Breast epithelium (tissue), 4 donors: ENCODE measurements around the gene SYK. TPM values are rescaled to one million over a fixed set of nuclear protein-coding genes. Genes with fewer than 3 reads are reported as not detected.

ENCODE experiments used
- DNase-seq, 2 donors: peaks; one replicate each; pipeline ENCODE4 v3.0.0-alpha.2; 2019; ENCODE audit warnings: low spot score in 2 of 2
- H3K27ac ChIP-seq, 2 donors: fragments of 200-600 bp; sonication (generic) in 1 of 2; one replicate each; pipeline ENCODE4 v1.5.1; 2016 to 2019; ENCODE audit warnings: mild to moderate bottlenecking in 1 of 2
- H3K27me3 ChIP-seq, 2 donors: fragments of 200-600 bp; sonication (generic) in 1 of 2; one replicate each; pipeline versions ENCODE4 v1.5.1 to v1.6.0; 2017 to 2019; ENCODE audit warnings: control low read depth in 1 of 2, mild to moderate bottlenecking in 1 of 2
- H3K36me3 ChIP-seq: fragments of 200-600 bp; one replicate; pipeline ENCODE4 v1.5.1; 2019
- H3K4me1 ChIP-seq, 2 donors: fragments of 200-600 bp; sonication (generic); one replicate each; pipeline ENCODE4 v1.5.1; 2016 to 2019; ENCODE audit warnings: control low read depth in 1 of 2
- H3K4me3 ChIP-seq, 3 donors: fragments of 200-600 bp; sonication (generic); 1 replicate in 2 of 3; 2 replicates in 1 of 3; pipeline ENCODE4 v1.5.1; 2016 to 2019; ENCODE audit warnings: mild to moderate bottlenecking in 3 of 3, moderate library complexity in 2 of 3
- H3K9me3 ChIP-seq, 2 donors: fragments of 200-600 bp; sonication (generic) in 1 of 2; one replicate each; pipeline ENCODE4 v1.5.1; 2016 to 2019; ENCODE audit warnings: control low read depth in 1 of 2
- CTCF ChIP-seq, 3 donors: fragments of 450-650 bp; IDR thresholded peaks; one replicate each; pipeline ENCODE4 v1.5.1; 2016 to 2017; ENCODE audit warnings: antibody characterized with exemption in 3 of 3, mild to moderate bottlenecking in 3 of 3, moderate library complexity in 3 of 3
- POLR2A ChIP-seq: fragments of 450-650 bp; IDR thresholded peaks from one replicate; pipeline ENCODE4 v1.6.1; 2016; ENCODE audit warnings: antibody characterized with exemption, mild to moderate bottlenecking, moderate library complexity
- POLR2AphosphoS5 ChIP-seq, 3 donors: sonication (generic); formaldehyde crosslinking; IDR thresholded peaks; one replicate each; pipeline ENCODE4 v1.6.1; 2017; ENCODE audit warnings: antibody characterized with exemption in 3 of 3
- intact Hi-C: fragments of 100-400 bp; cut with DNase I; formaldehyde crosslinking; loops from one replicate; pipeline ENCODE4 v1.15.1; 2023; ENCODE audit warnings: low total_unique reads
- total RNA-seq, 3 donors: library from RNA; depleted of rRNA; stranded (reverse); fragments of >200 nt; gene quantifications; one replicate each; pipeline ENCODE4 v1.1.0, GENCODE V29; 2016

SYK gene
- total RNA-seq, 3 donors from 2014 or later = 11.8 to 37.8 (median 25.9) TPM

- no peaks in the 10 kb centered on the region for H3K4me1 ChIP-seq
- no peak overlapping the region for H3K4me3 ChIP-seq
- intact Hi-C loops = no loop called here
- H3K27me3 ChIP-seq = no peaks in the 10 kb centered on the region
- no peak overlapping the region for H3K27ac ChIP-seq
- no peak for TF ChIP-seq POLR2A
- no peak for TF ChIP-seq POLR2AphosphoS5 (IDR thresholded peaks at IDR 0.05)
- TF ChIP-seq CTCF (IDR thresholded peaks at IDR 0.05) = no peak
- H3K36me3 ChIP-seq = no peaks in the 10 kb centered on the region
- DNase-seq = no peak
- peaks cover 0 to 4% of the 10 kb centered on the region in 2 donors for H3K9me3 ChIP-seq
Observed at GRCh38 chr9:90830977-90831376, 29.4 kb downstream of the SYK start.

- no peak for DNase-seq
- no peaks in the 10 kb centered on the region for H3K36me3 ChIP-seq
- H3K27ac ChIP-seq = no peak overlapping the region
- no peak overlapping the region for H3K4me3 ChIP-seq
- no peaks in the 10 kb centered on the region for H3K4me1 ChIP-seq
- no peak for TF ChIP-seq CTCF (IDR thresholded peaks at IDR 0.05)
- TF ChIP-seq POLR2AphosphoS5 (IDR thresholded peaks at IDR 0.05) = no peak
- H3K9me3 ChIP-seq = peaks cover 0 to 4% of the 10 kb centered on the region in 2 donors
- intact Hi-C loops = no loop called here
- H3K27me3 ChIP-seq = no peaks in the 10 kb centered on the region
Observed at GRCh38 chr9:90832261-90832660, 30.6 kb downstream of the SYK start.

GRCh38 chr9:90834828-90835595 is 33.4 kb downstream of the SYK start:
- no peak overlapping the region for H3K4me3 ChIP-seq
- no peaks in the 10 kb centered on the region for H3K27me3 ChIP-seq
- no peaks in the 10 kb centered on the region for H3K36me3 ChIP-seq
- H3K9me3 ChIP-seq = peaks cover 0 to 4% of the 10 kb centered on the region in 2 donors
- no peak overlapping the region for H3K27ac ChIP-seq
- intact Hi-C loops = loop anchor here (5.0 kb wide), 1 partner anchor 723 kb away; no protein-coding TSS in a partner anchor
- TF ChIP-seq POLR2AphosphoS5 (IDR thresholded peaks at IDR 0.05) (no peak), CTCF (IDR thresholded peaks at IDR 0.05) (no peak), POLR2A (no peak)
- no peak for DNase-seq
- no peaks in the 10 kb centered on the region for H3K4me1 ChIP-seq

- Histone ChIP-seq H3K4me1 (no peaks in the 10 kb centered on the region), H3K36me3 (no peaks in the 10 kb centered on the region), H3K27ac (no peak overlapping the region), H3K27me3 (no peaks in the 10 kb centered on the region), H3K4me3 (no peak overlapping the region), H3K9me3 (peaks cover 0 to 4% of the 10 kb centered on the region in 2 donors)
- no peak for DNase-seq
- TF ChIP-seq CTCF (IDR thresholded peaks at IDR 0.05) (no peak), POLR2AphosphoS5 (IDR thresholded peaks at IDR 0.05) (no peak), POLR2A (no peak)
- intact Hi-C loops = loop anchor here (5.0 kb wide), 1 partner anchor 724 kb away; no protein-coding TSS in a partner anchor
Observed at GRCh38 chr9:90836411-90837080, 34.9 kb downstream of the SYK start.

- intact Hi-C loops = loop anchor here (5.0 kb wide), 1 partner anchor 726 kb away; no protein-coding TSS in a partner anchor
- Histone ChIP-seq H3K4me3 (no peak overlapping the region), H3K9me3 (no peaks in the 10 kb centered on the region), H3K27me3 (no peaks in the 10 kb centered on the region), H3K4me1 (no peaks in the 10 kb centered on the region), H3K36me3 (no peaks in the 10 kb centered on the region), H3K27ac (no peak overlapping the region)
- TF ChIP-seq CTCF (IDR thresholded peaks at IDR 0.05) = no peak
- no peak for TF ChIP-seq POLR2A
- TF ChIP-seq POLR2AphosphoS5 (IDR thresholded peaks at IDR 0.05) = no peak
- no peak for DNase-seq
Observed at GRCh38 chr9:90838098-90838497, 36.5 kb downstream of the SYK start.
